Type B pancreatic cell (in vitro differentiated cells): ENCODE data around the gene TARS1. TPM values are rescaled to one million over a fixed set of nuclear protein-coding genes. Genes with fewer than 3 reads are reported as not detected.

Source experiments
- DNase-seq: peaks from one replicate; pipeline ENCODE4 v3.0.0; 2021; ENCODE audit warnings: mixed read lengths; ENCODE audit not compliant: unreplicated experiment; ENCODE audit errors: extremely low spot score
- H3K27ac Mint-ChIP-seq: 2 replicates; pipeline ENCODE4 v1.8.0; 2021; ENCODE audit warnings: mild to moderate bottlenecking, mixed read lengths
- H3K27me3 Mint-ChIP-seq: 2 replicates; pipeline ENCODE4 v1.8.0; 2021; ENCODE audit warnings: mixed read lengths
- H3K36me3 Mint-ChIP-seq: 2 replicates; pipeline ENCODE4 v1.8.0; 2021; ENCODE audit warnings: mixed read lengths
- H3K4me1 Mint-ChIP-seq: one replicate; pipeline ENCODE4 v1.8.0; 2021; ENCODE audit warnings: mixed read lengths; ENCODE audit not compliant: unreplicated experiment
- H3K4me3 Mint-ChIP-seq: 2 replicates; pipeline ENCODE4 v1.8.0; 2021; ENCODE audit warnings: mild to moderate bottlenecking, mixed read lengths
- H3K9me3 Mint-ChIP-seq: 2 replicates; pipeline ENCODE4 v1.8.0; 2021; ENCODE audit warnings: mixed read lengths
- CTCF ChIP-seq: fragments of 200-600 bp; sonication (generic); conservative IDR thresholded peaks from 2 replicates; pipeline ENCODE4 v1.5.0; 2021; ENCODE audit warnings: antibody characterized with exemption, mild to moderate bottlenecking
- total RNA-seq: library from RNA; stranded (reverse); gene quantifications from 2 replicates; pipeline ENCODE4 v1.2.1, GENCODE V29; 2021; ENCODE audit warnings: low replicate concordance

Gene TARS1
- total RNA-seq, 1 donor from 2014 or later, result 174 TPM

- no peak for DNase-seq
- Mint-ChIP-seq H3K4me3 (no peak overlapping the region), H3K27me3 (no peaks in the 10 kb centered on the region), H3K9me3 (no peaks in the 10 kb centered on the region), H3K4me1 (no peaks in the 10 kb centered on the region), H3K36me3 (no peaks in the 10 kb centered on the region), H3K27ac (no peak overlapping the region)
- no peak for TF ChIP-seq CTCF
These were observed 60.5 kb downstream of the TARS1 start for GRCh38 chr5:33501260-33501659.

- Mint-ChIP-seq H3K4me3 (no peak overlapping the region), H3K27ac (no peak overlapping the region), H3K36me3 (no peaks in the 10 kb centered on the region), H3K27me3 (no peaks in the 10 kb centered on the region), H3K4me1 (no peaks in the 10 kb centered on the region), H3K9me3 (no peaks in the 10 kb centered on the region)
- TF ChIP-seq CTCF, result no peak
- no peak for DNase-seq
These were observed 61.1 kb downstream of the TARS1 start for GRCh38 chr5:33501899-33502298.

GRCh38 chr5:33504570-33504969 lies 63.8 kb downstream of the TARS1 start:
- H3K4me1 Mint-ChIP-seq, result no peaks in the 10 kb centered on the region
- no peak overlapping the region for H3K27ac Mint-ChIP-seq
- TF ChIP-seq CTCF, result no peak
- H3K27me3 Mint-ChIP-seq, result no peaks in the 10 kb centered on the region
- DNase-seq, result no peak
- no peaks in the 10 kb centered on the region for H3K9me3 Mint-ChIP-seq
- no peaks in the 10 kb centered on the region for H3K36me3 Mint-ChIP-seq
- no peak overlapping the region for H3K4me3 Mint-ChIP-seq

- Mint-ChIP-seq H3K36me3 (no peaks in the 10 kb centered on the region), H3K4me3 (no peak overlapping the region), H3K27ac (no peak overlapping the region), H3K27me3 (no peaks in the 10 kb centered on the region), H3K4me1 (no peaks in the 10 kb centered on the region), H3K9me3 (no peaks in the 10 kb centered on the region)
- no peak for TF ChIP-seq CTCF
- no peak for DNase-seq
These were observed 66.7 kb downstream of the TARS1 start for GRCh38 chr5:33507426-33507825.

GRCh38 chr5:33509036-33509435 lies 68.3 kb downstream of the TARS1 start:
- H3K4me3 Mint-ChIP-seq, result no peak overlapping the region
- no peaks in the 10 kb centered on the region for H3K9me3 Mint-ChIP-seq
- TF ChIP-seq CTCF, result no peak
- H3K4me1 Mint-ChIP-seq, result no peaks in the 10 kb centered on the region
- DNase-seq, result no peak
- no peak overlapping the region for H3K27ac Mint-ChIP-seq
- H3K27me3 Mint-ChIP-seq, result no peaks in the 10 kb centered on the region
- H3K36me3 Mint-ChIP-seq, result no peaks in the 10 kb centered on the region
